ENCODE data around the gene MORN1.

The MORN1 gene

DNA sequence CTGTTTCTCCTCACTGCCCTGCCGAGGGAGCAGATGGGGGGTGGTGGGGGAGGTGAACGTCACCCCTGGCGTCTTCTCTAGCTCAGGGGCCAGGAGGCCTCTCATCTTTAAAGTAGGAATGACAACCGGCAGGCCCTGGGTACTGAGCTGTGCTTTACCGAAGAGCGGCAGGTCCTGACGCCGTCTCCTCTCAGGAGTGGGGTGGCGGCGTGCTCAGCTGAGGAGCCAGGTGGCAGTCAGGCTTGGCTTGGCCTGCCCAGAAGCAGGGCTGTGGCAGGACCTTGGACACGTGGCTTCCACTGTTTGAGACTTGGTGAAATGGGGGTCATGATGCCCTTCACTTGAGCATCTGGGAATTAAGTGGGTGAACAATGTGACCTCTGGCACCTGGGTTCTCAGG, 3.4 kb upstream of the MORN1 start:
- no peak for DNase-seq (ENCODE audit: low read depth)

DNA sequence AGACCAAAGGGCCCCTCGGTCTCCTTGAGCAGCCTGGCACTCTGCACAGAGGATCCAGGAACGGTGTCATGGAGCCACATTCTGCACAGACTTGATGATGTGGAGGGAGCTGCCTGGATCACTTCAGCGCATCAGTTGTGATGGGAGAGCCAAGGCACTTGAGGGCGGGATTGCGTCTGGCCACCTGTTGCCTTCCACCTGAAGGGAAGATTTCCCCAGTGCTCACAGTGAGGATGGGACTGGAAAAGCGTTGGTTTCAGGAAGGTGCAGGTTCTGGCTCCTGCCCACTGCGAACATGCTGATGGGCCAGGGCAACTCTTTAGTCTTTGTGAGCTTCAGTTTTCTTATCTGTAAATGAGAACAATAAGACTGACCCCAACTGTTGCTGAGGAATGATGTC, 2.9 kb upstream of the MORN1 start:
- no peak overlapping the region for H3K4me3 ChIP-seq (ENCODE audit: low read length)
- TF ChIP-seq, protein P1, sequence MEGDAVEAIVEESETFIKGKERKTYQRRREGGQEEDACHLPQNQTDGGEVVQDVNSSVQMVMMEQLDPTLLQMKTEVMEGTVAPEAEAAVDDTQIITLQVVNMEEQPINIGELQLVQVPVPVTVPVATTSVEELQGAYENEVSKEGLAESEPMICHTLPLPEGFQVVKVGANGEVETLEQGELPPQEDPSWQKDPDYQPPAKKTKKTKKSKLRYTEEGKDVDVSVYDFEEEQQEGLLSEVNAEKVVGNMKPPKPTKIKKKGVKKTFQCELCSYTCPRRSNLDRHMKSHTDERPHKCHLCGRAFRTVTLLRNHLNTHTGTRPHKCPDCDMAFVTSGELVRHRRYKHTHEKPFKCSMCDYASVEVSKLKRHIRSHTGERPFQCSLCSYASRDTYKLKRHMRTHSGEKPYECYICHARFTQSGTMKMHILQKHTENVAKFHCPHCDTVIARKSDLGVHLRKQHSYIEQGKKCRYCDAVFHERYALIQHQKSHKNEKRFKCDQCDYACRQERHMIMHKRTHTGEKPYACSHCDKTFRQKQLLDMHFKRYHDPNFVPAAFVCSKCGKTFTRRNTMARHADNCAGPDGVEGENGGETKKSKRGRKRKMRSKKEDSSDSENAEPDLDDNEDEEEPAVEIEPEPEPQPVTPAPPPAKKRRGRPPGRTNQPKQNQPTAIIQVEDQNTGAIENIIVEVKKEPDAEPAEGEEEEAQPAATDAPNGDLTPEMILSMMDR (conservative IDR thresholded peaks at IDR 0.05; ENCODE audit: low read depth, low read length): no peak
- no peak for DNase-seq (ENCODE audit: low read depth)

More for the DNA sequence above, 3.4 kb upstream of the MORN1 start:
- H3K4me3 ChIP-seq (ENCODE audit: low read length): no peak overlapping the region
- TF ChIP-seq, protein P1 (conservative IDR thresholded peaks at IDR 0.05; ENCODE audit: low read depth, low read length): no peak

DNA sequence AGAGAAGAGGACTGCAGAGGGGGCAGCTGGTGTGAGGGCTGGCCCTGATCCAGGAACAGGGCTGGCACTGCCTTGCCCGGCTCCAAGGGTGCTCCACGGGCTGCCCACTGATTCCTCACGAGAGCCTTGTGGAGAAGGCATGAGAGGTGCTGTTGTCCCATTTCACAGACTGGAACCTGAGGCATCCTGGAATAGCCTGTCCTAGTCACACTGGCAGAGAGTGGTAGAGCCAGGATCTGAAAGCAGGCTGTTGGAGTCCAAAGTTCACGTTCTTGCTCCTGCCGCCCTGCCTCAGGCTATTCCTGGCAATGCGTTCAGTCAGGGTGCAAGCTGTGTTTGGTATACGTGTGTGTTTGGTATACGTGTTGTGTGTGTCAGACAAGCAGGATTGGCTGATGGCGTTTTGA, 2.1 kb upstream of the MORN1 start:
- TF ChIP-seq, protein P1 (conservative IDR thresholded peaks at IDR 0.05; ENCODE audit: low read depth, low read length): no peak
- H3K4me3 ChIP-seq (ENCODE audit: low read length): no peak overlapping the region
- no peak for DNase-seq (ENCODE audit: low read depth)

DNA sequence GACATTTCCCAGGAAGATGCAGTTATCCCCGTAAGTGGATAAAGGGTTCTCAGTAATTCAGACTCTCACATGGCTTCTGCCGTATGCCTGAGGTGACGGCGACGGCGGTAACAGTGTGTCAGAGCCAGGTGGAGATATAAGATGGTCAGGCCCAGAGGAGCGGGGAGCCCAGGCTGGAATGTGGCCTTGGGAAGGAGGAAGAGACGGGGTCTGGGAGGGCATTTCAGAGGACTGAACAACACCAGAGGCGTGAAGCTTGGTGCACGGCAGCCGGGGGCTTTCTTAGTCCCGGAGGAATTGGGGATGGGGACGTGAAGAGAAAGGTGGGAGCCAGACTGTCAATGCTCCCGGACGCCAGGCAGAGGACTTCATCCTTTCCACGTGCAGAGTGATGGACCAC, 1.3 kb upstream of the MORN1 start:
- TF ChIP-seq, protein P1 (conservative IDR thresholded peaks at IDR 0.05; ENCODE audit: low read depth, low read length): no peak
- DNase-seq (ENCODE audit: low read depth): no peak
- H3K4me3 ChIP-seq (ENCODE audit: low read length): peak overlapping the region; percentile 76

DNA sequence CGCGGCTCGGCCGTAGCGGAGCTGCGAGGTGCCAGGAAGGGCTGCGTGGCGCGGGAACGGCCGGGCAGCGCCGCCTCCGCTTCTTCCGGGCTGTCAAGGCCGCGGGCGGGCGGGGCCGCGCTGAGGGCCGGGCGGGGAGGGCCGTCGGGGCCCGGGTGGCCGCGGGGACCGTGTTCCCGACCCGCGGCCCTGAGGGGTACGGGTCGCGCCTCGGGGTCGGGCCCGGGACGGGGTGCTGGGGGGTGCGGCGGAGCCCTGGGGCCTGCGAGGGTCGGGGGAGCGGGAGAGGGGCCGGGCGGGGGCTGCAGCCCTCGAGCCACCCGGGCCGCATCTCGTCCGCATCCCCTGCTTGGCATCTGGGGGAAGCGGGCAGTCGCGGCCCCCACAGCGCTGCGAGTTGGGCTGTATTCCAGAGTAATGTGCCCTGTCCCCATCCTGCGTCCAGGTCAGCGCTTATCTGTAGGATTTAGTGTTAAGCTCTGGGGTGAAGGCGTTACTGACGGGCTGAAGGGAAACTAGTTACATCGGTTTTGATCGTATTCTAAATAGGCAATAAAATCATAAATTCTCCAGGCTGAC, 666 bp upstream of the MORN1 start:
- TF ChIP-seq, protein P1 (conservative IDR thresholded peaks at IDR 0.05; ENCODE audit: low read depth, low read length): no peak
- peak overlapping the region; percentile 76 for H3K4me3 ChIP-seq (ENCODE audit: low read length)
- no peak for DNase-seq (ENCODE audit: low read depth)

DNA sequence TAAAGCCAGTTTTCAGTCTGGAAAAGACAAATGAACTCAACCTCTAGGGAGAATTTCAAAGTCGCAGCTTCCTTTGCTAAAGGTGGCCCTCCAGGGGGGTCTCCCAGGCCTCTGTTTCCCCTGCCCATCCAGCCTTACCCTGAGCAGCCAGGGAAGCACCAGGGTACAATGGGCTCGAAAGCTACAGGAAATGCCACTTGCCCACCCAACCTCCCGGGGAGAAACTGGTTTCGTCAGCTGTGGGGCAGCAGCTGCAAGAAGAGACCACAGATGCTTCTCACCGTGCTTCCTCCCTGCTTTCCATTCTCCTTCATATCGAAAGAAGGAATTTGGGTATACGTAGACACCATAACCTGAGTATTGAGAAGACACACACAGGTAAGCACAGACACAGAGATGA, 1.7 kb downstream of the MORN1 start:
- TF ChIP-seq, protein P1 (conservative IDR thresholded peaks at IDR 0.05; ENCODE audit: low read depth, low read length): no peak
- no peak for DNase-seq (ENCODE audit: low read depth)
- H3K4me3 ChIP-seq (ENCODE audit: low read length): no peak overlapping the region
